HEK293 (cell line): Measurements from ENCODE around the gene C1orf198.

Experiments
- CTCF ChIA-PET: fragments of 350-600 bp; formaldehyde crosslinking; extraction: SDS; loops from one replicate; lab custom pipeline; 2021; ENCODE audit warnings: antibody characterized with exemption; lab: Yijun Ruan, JAX
- POLR2A ChIA-PET: fragments of 300-600 bp; formaldehyde crosslinking; extraction: SDS; loops from one replicate; lab custom pipeline; 2020; ENCODE audit warnings: antibody characterized with exemption, inconsistent platforms; lab: Yijun Ruan, JAX
- H3K27ac ChIP-seq: fragments of 200-500 bp; sonication (Bioruptor generic); 2 replicates; pipeline ENCODE4 v1.5.1; 2014; ENCODE audit warnings: low read depth, low read length, control low read depth, inconsistent platforms; ENCODE audit errors: extremely low read depth
- H3K36me3 ChIP-seq, 2 experiments: fragments of 200-500 bp in 1 of 2; sonication (Bioruptor generic) in 1 of 2; 1 replicate in 1 of 2; 2 replicates in 1 of 2; pipeline ENCODE4 v1.5.1; 2014 to 2017; ENCODE audit warnings: inconsistent platforms in 2 of 2, low read length in 2 of 2; ENCODE audit not compliant: control insufficient read depth in 2 of 2, insufficient read depth in 1 of 2
- H3K4me1 ChIP-seq: fragments of 200-500 bp; sonication (Bioruptor generic); 2 replicates; pipeline ENCODE4 v1.5.1; 2014; ENCODE audit warnings: mild to moderate bottlenecking, low read length, inconsistent platforms; ENCODE audit not compliant: control insufficient read depth, insufficient read depth
- H3K4me3 ChIP-seq: 2 replicates; pipeline ENCODE4 v1.5.1; 2011; ENCODE audit warnings: low read depth, mild to moderate bottlenecking, control low read depth, low read length, moderate library complexity
- H3K9me3 ChIP-seq: fragments of 200-500 bp; sonication (Bioruptor generic); 2 replicates; pipeline ENCODE4 v1.5.1; 2014; ENCODE audit warnings: low read depth, low read length, inconsistent platforms; ENCODE audit not compliant: control insufficient read depth, insufficient read depth
- HOXA7 ChIP-seq: sonication (generic); formaldehyde crosslinking; IDR thresholded peaks from 2 replicates; pipeline ENCODE4 v1.8.1; 2022; ENCODE audit warnings: missing genetic modification reagents, borderline replicate concordance
- MYNN ChIP-seq: fragments of 450-650 bp; formaldehyde crosslinking; IDR thresholded peaks from 2 replicates; pipeline ENCODE4 v1.5.1; 2016; ENCODE audit warnings: missing biosample characterization, missing genetic modification characterization, borderline replicate concordance
- SP7 ChIP-seq: fragments of 450-650 bp; formaldehyde crosslinking; IDR thresholded peaks from 2 replicates; pipeline ENCODE4 v1.5.1; 2016; ENCODE audit warnings: missing biosample characterization, missing genetic modification characterization
- ZFP69B ChIP-seq: fragments of 450-650 bp; formaldehyde crosslinking; IDR thresholded peaks from 2 replicates; pipeline ENCODE4 v1.5.1; 2016; ENCODE audit warnings: missing biosample characterization, missing genetic modification characterization
- ZNF354C ChIP-seq: fragments of 450-650 bp; formaldehyde crosslinking; IDR thresholded peaks from 2 replicates; pipeline ENCODE4 v1.5.1; 2016; ENCODE audit warnings: missing biosample characterization, missing genetic modification characterization, low read depth, borderline replicate concordance
- ZNF37A ChIP-seq: fragments of 450-650 bp; IDR thresholded peaks from 2 replicates; pipeline ENCODE4 v1.5.1; 2018; ENCODE audit warnings: missing biosample characterization, missing genetic modification characterization
- ZNF510 ChIP-seq: fragments of 450-650 bp; formaldehyde crosslinking; IDR thresholded peaks from 2 replicates; pipeline ENCODE4 v1.5.1; 2018; ENCODE audit warnings: mild to moderate bottlenecking, missing genetic modification characterization, missing biosample characterization; ENCODE audit not compliant: insufficient replicate concordance
- ZNF621 ChIP-seq: fragments of 450-650 bp; formaldehyde crosslinking; IDR thresholded peaks from 2 replicates; pipeline ENCODE4 v1.5.1; 2017; ENCODE audit warnings: missing biosample characterization, missing genetic modification characterization
- TF ChIP-seq, protein P1 (sequence below): fragments of 450-650 bp; formaldehyde crosslinking; IDR thresholded peaks from 2 replicates; pipeline ENCODE4 v1.5.1; 2017; ENCODE audit warnings: missing biosample characterization, missing genetic modification characterization
- TF ChIP-seq, protein P2 (sequence below): fragments of 450-650 bp; formaldehyde crosslinking; IDR thresholded peaks from 2 replicates; pipeline ENCODE4 v1.5.1; 2016; ENCODE audit warnings: missing biosample characterization, missing genetic modification characterization
- TF ChIP-seq, protein P3 (sequence below): fragments of 450-650 bp; formaldehyde crosslinking; IDR thresholded peaks from 2 replicates; pipeline ENCODE4 v1.5.1; 2016; ENCODE audit warnings: missing biosample characterization, missing genetic modification characterization
- TF ChIP-seq, protein P4 (sequence below): fragments of 450-650 bp; formaldehyde crosslinking; conservative IDR thresholded peaks from 2 replicates; pipeline ENCODE4 v1.5.1; 2016; ENCODE audit warnings: low read depth, missing biosample characterization, missing genetic modification characterization

C1orf198 gene

DNA sequence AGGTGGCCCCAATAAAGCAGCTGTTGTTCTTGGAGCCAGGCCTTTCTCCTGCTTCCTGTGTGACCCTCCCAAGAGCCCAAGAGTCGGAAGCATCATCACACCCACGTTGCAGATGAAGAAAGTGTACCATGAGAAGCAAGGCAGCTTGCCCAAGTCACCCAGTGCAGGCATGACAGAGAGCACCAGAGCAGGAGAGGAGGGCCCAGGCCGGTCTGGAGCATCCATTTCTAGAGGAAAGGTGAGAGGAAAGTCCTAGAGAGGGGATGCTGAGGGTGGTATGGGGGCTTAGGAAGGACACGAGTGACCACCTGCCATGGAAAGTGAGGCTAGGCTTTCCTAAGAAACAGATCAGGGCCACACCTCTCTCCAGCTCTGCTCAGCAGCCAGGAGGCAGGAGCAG is 47.0 kb downstream of the C1orf198 start (continued):
- TF ChIP-seq, protein P1, sequence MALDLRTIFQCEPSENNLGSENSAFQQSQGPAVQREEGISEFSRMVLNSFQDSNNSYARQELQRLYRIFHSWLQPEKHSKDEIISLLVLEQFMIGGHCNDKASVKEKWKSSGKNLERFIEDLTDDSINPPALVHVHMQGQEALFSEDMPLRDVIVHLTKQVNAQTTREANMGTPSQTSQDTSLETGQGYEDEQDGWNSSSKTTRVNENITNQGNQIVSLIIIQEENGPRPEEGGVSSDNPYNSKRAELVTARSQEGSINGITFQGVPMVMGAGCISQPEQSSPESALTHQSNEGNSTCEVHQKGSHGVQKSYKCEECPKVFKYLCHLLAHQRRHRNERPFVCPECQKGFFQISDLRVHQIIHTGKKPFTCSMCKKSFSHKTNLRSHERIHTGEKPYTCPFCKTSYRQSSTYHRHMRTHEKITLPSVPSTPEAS (tag by site-specific recombination): no peak
- TF ChIP-seq, protein P2, sequence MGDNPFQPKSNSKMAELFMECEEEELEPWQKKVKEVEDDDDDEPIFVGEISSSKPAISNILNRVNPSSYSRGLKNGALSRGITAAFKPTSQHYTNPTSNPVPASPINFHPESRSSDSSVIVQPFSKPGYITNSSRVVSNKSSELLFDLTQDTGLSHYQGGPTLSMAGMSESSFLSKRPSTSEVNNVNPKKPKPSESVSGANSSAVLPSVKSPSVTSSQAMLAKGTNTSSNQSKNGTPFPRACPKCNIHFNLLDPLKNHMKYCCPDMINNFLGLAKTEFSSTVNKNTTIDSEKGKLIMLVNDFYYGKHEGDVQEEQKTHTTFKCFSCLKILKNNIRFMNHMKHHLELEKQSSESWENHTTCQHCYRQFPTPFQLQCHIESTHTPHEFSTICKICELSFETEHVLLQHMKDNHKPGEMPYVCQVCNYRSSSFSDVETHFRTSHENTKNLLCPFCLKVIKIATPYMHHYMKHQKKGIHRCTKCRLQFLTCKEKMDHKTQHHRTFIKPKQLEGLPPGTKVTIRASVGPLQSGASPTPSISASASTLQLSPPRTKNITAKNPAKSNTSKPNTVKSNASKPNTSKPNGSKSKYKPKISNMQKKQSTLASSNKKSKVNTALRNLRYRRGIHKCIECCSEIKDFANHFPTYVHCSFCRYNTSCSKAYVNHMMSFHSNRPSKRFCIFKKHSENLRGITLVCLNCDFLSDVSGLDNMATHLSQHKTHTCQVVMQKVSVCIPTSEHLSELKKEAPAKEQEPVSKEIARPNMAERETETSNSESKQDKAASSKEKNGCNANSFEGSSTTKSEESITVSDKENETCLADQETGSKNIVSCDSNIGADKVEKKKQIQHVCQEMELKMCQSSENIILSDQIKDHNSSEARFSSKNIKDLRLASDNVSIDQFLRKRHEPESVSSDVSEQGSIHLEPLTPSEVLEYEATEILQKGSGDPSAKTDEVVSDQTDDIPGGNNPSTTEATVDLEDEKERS (tag by site-specific recombination): no peak
- no peak for TF ChIP-seq HOXA7

DNA sequence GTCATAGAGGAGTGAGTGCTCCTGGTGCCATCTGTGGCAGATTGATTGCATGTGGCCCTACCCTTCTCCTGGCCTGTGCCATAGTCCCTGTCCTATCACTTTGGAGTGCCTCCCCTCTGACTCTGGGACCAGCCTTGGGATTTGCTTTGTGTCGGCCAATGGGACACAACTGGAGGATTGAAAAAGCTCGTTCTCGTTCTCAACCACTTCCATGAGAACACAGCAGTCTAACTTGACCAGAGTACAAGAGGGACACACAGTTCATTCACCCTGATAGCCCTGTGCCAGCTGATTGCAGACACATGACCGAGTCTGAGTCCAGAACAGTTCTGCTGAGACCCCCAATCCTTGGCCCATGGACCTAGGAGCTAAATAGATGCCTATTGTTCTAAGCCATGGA is 47.8 kb downstream of the C1orf198 start:
- POLR2A ChIA-PET: no interaction called here
- CTCF ChIA-PET: interaction anchor here (1.9 to 2.1 kb wide), 2 partner anchors 8 to 22 kb away, joined by 6 read pairs; no protein-coding TSS in a partner anchor
- TF ChIP-seq, protein P3, sequence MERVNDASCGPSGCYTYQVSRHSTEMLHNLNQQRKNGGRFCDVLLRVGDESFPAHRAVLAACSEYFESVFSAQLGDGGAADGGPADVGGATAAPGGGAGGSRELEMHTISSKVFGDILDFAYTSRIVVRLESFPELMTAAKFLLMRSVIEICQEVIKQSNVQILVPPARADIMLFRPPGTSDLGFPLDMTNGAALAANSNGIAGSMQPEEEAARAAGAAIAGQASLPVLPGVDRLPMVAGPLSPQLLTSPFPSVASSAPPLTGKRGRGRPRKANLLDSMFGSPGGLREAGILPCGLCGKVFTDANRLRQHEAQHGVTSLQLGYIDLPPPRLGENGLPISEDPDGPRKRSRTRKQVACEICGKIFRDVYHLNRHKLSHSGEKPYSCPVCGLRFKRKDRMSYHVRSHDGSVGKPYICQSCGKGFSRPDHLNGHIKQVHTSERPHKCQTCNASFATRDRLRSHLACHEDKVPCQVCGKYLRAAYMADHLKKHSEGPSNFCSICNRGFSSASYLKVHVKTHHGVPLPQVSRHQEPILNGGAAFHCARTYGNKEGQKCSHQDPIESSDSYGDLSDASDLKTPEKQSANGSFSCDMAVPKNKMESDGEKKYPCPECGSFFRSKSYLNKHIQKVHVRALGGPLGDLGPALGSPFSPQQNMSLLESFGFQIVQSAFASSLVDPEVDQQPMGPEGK (tag by site-specific recombination): no peak
- TF ChIP-seq ZFP69B (tag by site-specific recombination) (no peak), MYNN (tag by site-specific recombination) (no peak)
- Histone ChIP-seq H3K27ac (no peak overlapping the region), H3K4me1 (no peaks in the 10 kb centered on the region), H3K36me3 (no peaks in the 10 kb centered on the region), H3K9me3 (no peaks in the 10 kb centered on the region), H3K4me3 (no peak overlapping the region)

DNA sequence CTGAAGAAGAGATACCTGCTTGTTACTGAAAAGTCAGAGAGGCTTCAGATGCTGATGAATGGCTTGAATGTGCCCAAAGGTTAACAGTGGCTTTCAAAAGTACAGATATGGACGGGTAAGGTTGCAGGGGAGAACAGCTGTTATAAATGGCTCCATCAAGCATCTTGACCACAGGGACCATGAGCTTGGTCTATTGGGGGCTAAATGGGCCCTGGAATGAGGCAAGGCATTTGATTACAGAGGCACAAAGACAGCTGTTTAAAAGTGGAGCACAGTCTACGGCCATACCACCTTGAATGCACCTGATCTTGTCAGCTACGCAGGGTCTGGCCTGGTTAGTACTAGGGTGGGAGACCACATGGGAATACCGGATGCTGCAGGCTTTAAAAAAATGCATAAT is 48.3 kb downstream of the C1orf198 start:
- no peak overlapping the region for H3K27ac ChIP-seq
- CTCF ChIA-PET: interaction anchor here (1.9 to 2.1 kb wide), 2 partner anchors 9 to 22 kb away, joined by 6 read pairs; no protein-coding TSS in a partner anchor
- TF ChIP-seq ZNF621 (tag by site-specific recombination) (no peak), SP7 (tag by site-specific recombination) (no peak), ZNF37A (tag by site-specific recombination) (no peak), ZNF354C (tag by site-specific recombination) (no peak), ZNF510 (tag by site-specific recombination) (no peak)
- TF ChIP-seq, protein P4, sequence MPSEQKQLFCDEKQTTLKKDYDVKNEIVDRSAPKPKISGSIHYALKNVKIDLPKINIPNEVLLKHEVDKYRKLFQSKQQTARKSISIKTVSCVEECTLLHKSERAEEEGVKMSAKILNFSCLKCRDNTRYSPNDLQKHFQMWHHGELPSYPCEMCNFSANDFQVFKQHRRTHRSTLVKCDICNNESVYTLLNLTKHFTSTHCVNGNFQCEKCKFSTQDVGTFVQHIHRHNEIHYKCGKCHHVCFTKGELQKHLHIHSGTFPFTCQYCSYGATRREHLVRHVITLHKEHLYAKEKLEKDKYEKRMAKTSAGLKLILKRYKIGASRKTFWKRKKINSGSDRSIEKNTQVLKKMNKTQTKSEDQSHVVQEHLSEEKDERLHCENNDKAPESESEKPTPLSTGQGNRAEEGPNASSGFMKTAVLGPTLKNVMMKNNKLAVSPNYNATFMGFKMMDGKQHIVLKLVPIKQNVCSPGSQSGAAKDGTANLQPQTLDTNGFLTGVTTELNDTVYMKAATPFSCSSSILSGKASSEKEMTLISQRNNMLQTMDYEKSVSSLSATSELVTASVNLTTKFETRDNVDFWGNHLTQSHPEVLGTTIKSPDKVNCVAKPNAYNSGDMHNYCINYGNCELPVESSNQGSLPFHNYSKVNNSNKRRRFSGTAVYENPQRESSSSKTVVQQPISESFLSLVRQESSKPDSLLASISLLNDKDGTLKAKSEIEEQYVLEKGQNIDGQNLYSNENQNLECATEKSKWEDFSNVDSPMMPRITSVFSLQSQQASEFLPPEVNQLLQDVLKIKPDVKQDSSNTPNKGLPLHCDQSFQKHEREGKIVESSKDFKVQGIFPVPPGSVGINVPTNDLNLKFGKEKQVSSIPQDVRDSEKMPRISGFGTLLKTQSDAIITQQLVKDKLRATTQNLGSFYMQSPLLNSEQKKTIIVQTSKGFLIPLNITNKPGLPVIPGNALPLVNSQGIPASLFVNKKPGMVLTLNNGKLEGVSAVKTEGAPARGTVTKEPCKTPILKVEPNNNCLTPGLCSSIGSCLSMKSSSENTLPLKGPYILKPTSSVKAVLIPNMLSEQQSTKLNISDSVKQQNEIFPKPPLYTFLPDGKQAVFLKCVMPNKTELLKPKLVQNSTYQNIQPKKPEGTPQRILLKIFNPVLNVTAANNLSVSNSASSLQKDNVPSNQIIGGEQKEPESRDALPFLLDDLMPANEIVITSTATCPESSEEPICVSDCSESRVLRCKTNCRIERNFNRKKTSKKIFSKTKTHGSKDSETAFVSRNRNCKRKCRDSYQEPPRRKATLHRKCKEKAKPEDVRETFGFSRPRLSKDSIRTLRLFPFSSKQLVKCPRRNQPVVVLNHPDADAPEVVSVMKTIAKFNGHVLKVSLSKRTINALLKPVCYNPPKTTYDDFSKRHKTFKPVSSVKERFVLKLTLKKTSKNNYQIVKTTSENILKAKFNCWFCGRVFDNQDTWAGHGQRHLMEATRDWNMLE: no peak
- no peaks in the 10 kb centered on the region for H3K9me3 ChIP-seq
- no peaks in the 10 kb centered on the region for H3K36me3 ChIP-seq
- H3K4me3 ChIP-seq: no peak overlapping the region
- POLR2A ChIA-PET: no interaction called here
- no peaks in the 10 kb centered on the region for H3K4me1 ChIP-seq
